Upper lobe of left lung (tissue), 6 donors: ENCODE results near the gene FLCN. TPM values are rescaled to one million over a fixed set of nuclear protein-coding genes. Genes with fewer than 3 reads are reported as not detected.

Experiments
- ATAC-seq, 2 donors: fragments of 200-7000 bp; cut with Tn5 transposase; one replicate each; pipeline ENCODE4 v1.9.1; 2022; ENCODE audit warnings: mild to moderate bottlenecking in 2 of 2, moderate library complexity in 2 of 2; ENCODE audit not compliant: low FRiP score in 2 of 2
- DNase-seq, 2 donors: peaks; one replicate each; pipeline ENCODE4 v3.0.0-alpha.2; 2019 to 2020
- H3K27ac ChIP-seq, 4 donors: fragments of 200-600 bp; sonication (generic); one replicate each; pipeline ENCODE4 v1.5.1; 2016 to 2019
- H3K27me3 ChIP-seq, 4 donors: fragments of 200-600 bp; sonication (generic); one replicate each; pipeline ENCODE4 v1.5.1; 2017 to 2019
- H3K36me3 ChIP-seq, 4 donors: fragments of 200-600 bp; sonication (generic); one replicate each; pipeline ENCODE4 v1.5.1; 2016 to 2019
- H3K4me1 ChIP-seq, 4 donors: fragments of 200-600 bp; sonication (generic); one replicate each; pipeline ENCODE4 v1.5.1; 2018 to 2019
- H3K4me3 ChIP-seq, 4 donors: fragments of 200-600 bp; sonication (generic); one replicate each; pipeline ENCODE4 v1.5.1; 2017 to 2019; ENCODE audit warnings: mild to moderate bottlenecking in 2 of 4, moderate library complexity in 1 of 4
- H3K9me3 ChIP-seq, 4 donors: fragments of 200-600 bp; sonication (generic); one replicate each; pipeline ENCODE4 v1.5.1; 2018 to 2019
- CTCF ChIP-seq, 6 experiments: fragments of 450-650 bp in 4 of 6; fragments of 200-600 bp in 2 of 6; sonication (generic) in 2 of 6; IDR thresholded peaks; one replicate each; pipeline ENCODE4 v1.5.1; 2016 to 2019; ENCODE audit warnings: antibody characterized with exemption in 6 of 6
- EP300 ChIP-seq, 4 donors: sonication (generic); formaldehyde crosslinking; IDR thresholded peaks; one replicate each; pipeline ENCODE4 v1.5.1; 2017; ENCODE audit warnings: antibody characterized with exemption in 4 of 4, control low read depth in 2 of 4
- POLR2A ChIP-seq, 4 donors: fragments of 450-650 bp; IDR thresholded peaks; one replicate each; pipeline ENCODE4 v1.5.1; 2016 to 2017; ENCODE audit warnings: antibody characterized with exemption in 4 of 4, mild to moderate bottlenecking in 2 of 4
- POLR2AphosphoS5 ChIP-seq, 2 donors: sonication (generic); formaldehyde crosslinking; IDR thresholded peaks; one replicate each; pipeline ENCODE4 v1.5.1; 2017; ENCODE audit warnings: antibody characterized with exemption in 2 of 2
- WGBS, 2 donors: methylation state at CpG; one replicate each; pipeline ENCODE4 v1.1.5; 2017 to 2018; 5-methylcytosine and 5-hydroxymethylcytosine counted together
- total RNA-seq, 6 donors: library from RNA; depleted of rRNA in 4 of 6; stranded (reverse); fragments of >200 nt in 4 of 6; gene quantifications; one replicate each; pipeline versions ENCODE4 v1.1.0 to v1.2.1, GENCODE V29; 2016 to 2021
- donor health status: DM: no; HTN: no; CAD: no; lungs with moderate emphysema.
- donor health status: DM: no; HTN: yes; CAD: no; lungs with severe emphysema.

Gene FLCN
- total RNA-seq, 6 donors from 2014 or later: 62.3 to 420 (median 103) TPM

GRCh38 chr17:17215575-17215974 lies 21.4 kb downstream of the FLCN start:
- Histone ChIP-seq H3K9me3 (no peaks in the 10 kb centered on the region), H3K4me3 (no peak overlapping the region), H3K27me3 (no peaks in the 10 kb centered on the region), H3K27ac (no peak overlapping the region), H3K36me3 (peaks cover 60 to 96% (median 87%) of the 10 kb centered on the region in 4 donors), H3K4me1 (no peaks in the 10 kb centered on the region)
- TF ChIP-seq CTCF (IDR thresholded peaks at IDR 0.05): no peak
- no peak for TF ChIP-seq POLR2AphosphoS5 (IDR thresholded peaks at IDR 0.05)
- TF ChIP-seq POLR2A (IDR thresholded peaks at IDR 0.05): no peak
- no peak for TF ChIP-seq EP300 (IDR thresholded peaks at IDR 0.05)
- DNase-seq (no peak), ATAC-seq (peak in 1 of 2 donors; percentile 30)
- 85 to 93% methylated on average over 7 to 8 of the region's 8 CpGs for WGBS, 2 donors

GRCh38 chr17:17214646-17215436 lies 22.1 kb downstream of the FLCN start:
- H3K27me3 ChIP-seq: no peaks in the 10 kb centered on the region
- DNase-seq: peak in 1 of 2 donors; percentile 60
- ATAC-seq: no peak

GRCh38 chr17:17213775-17214174 lies 23.2 kb downstream of the FLCN start:
- no peak for DNase-seq
- Histone ChIP-seq H3K4me1 (no peaks in the 10 kb centered on the region), H3K27ac (no peak overlapping the region), H3K4me3 (no peak overlapping the region), H3K9me3 (no peaks in the 10 kb centered on the region), H3K27me3 (no peaks in the 10 kb centered on the region), H3K36me3 (peaks cover 49 to 80% (median 70%) of the 10 kb centered on the region in 4 donors)
- ATAC-seq: no peak
- TF ChIP-seq POLR2A (IDR thresholded peaks at IDR 0.05) (no peak), CTCF (IDR thresholded peaks at IDR 0.05) (no peak), EP300 (IDR thresholded peaks at IDR 0.05) (no peak), POLR2AphosphoS5 (IDR thresholded peaks at IDR 0.05) (no peak)
- WGBS, 2 donors: 73 to 88% methylated on average over 9 to 10 of the region's 10 CpGs

More at GRCh38 chr17:17214646-17215436, 22.1 kb downstream of the FLCN start:
- TF ChIP-seq POLR2A (IDR thresholded peaks at IDR 0.05) (no peak), EP300 (IDR thresholded peaks at IDR 0.05) (no peak), CTCF (IDR thresholded peaks at IDR 0.05) (no peak), POLR2AphosphoS5 (IDR thresholded peaks at IDR 0.05) (no peak)
- WGBS, 2 donors: 87 to 89% methylated on average over 20 to 27 of the region's 27 CpGs
- no peaks in the 10 kb centered on the region for H3K4me1 ChIP-seq
- no peak overlapping the region for H3K27ac ChIP-seq
- no peaks in the 10 kb centered on the region for H3K9me3 ChIP-seq
- no peak overlapping the region for H3K4me3 ChIP-seq
- H3K36me3 ChIP-seq: peaks cover 55 to 89% (median 80%) of the 10 kb centered on the region in 4 donors

- 79 to 80% methylated on average over 8 of the region's 8 CpGs for WGBS, 2 donors
- TF ChIP-seq EP300 (IDR thresholded peaks at IDR 0.05): no peak
- no peak for TF ChIP-seq POLR2AphosphoS5 (IDR thresholded peaks at IDR 0.05)
- TF ChIP-seq CTCF (IDR thresholded peaks at IDR 0.05): no peak
- no peak for TF ChIP-seq POLR2A (IDR thresholded peaks at IDR 0.05)
- peaks cover 30 to 31% (median 30%) of the 10 kb centered on the region in 4 donors for H3K4me1 ChIP-seq
- H3K36me3 ChIP-seq: peaks cover 3 to 22% (median 14%) of the 10 kb centered on the region in 4 donors
- no peaks in the 10 kb centered on the region for H3K27me3 ChIP-seq
- H3K4me3 ChIP-seq: no peak overlapping the region
- peak overlapping the region in 1 of 4 donors; percentile 76 for H3K27ac ChIP-seq
- no peak for ATAC-seq
- no peaks in the 10 kb centered on the region for H3K9me3 ChIP-seq
- no peak for DNase-seq
Measured at GRCh38 chr17:17207998-17208397, 29.0 kb downstream of the FLCN start.
